Measurements from ENCODE around the gene FBXO15.

FBXO15 gene

GRCh38 chr18:74172697-74173433, 25.2 kb upstream of the FBXO15 start (continued):
- TF ChIP-seq CSRNP3 (CRISPR knock-in tag; IDR thresholded peaks at IDR 0.05) = no peak
- no peak for TF ChIP-seq SNAI2 (CRISPR knock-in tag; IDR thresholded peaks at IDR 0.05)
- no peak for TF ChIP-seq GLIS3 (CRISPR knock-in tag; IDR thresholded peaks at IDR 0.05)
- TF ChIP-seq ZNF565 (CRISPR knock-in tag; conservative IDR thresholded peaks at IDR 0.05; ENCODE audit: low read depth) = no peak
- no peak for TF ChIP-seq ZFP30 (CRISPR knock-in tag; IDR thresholded peaks at IDR 0.05)
- TF ChIP-seq ARNTL (CRISPR knock-in tag; IDR thresholded peaks at IDR 0.05; ENCODE audit: borderline replicate concordance, low read depth) = no peak

GRCh38 chr18:74171910-74172606, 24.4 kb upstream of the FBXO15 start:
- no peak for TF ChIP-seq ZNF565 (CRISPR knock-in tag; conservative IDR thresholded peaks at IDR 0.05; ENCODE audit: low read depth)
- no peak for TF ChIP-seq ZFP30 (CRISPR knock-in tag; IDR thresholded peaks at IDR 0.05)
- no peak for TF ChIP-seq ZNF70 (CRISPR knock-in tag; IDR thresholded peaks at IDR 0.05)
- peak; percentile 65 for ATAC-seq

GRCh38 chr18:74166386-74166785, 18.8 kb upstream of the FBXO15 start:
- no peak for ATAC-seq
- no peak for TF ChIP-seq CREB5 (CRISPR knock-in tag; IDR thresholded peaks at IDR 0.05; ENCODE audit: low read depth)
- TF ChIP-seq ZNF70 (CRISPR knock-in tag; IDR thresholded peaks at IDR 0.05) = no peak
- TF ChIP-seq CSDC2 (CRISPR knock-in tag; IDR thresholded peaks at IDR 0.05) = no peak
- no peak for TF ChIP-seq CSRNP3 (CRISPR knock-in tag; IDR thresholded peaks at IDR 0.05)
- TF ChIP-seq ARNTL (CRISPR knock-in tag; IDR thresholded peaks at IDR 0.05; ENCODE audit: borderline replicate concordance, low read depth) = no peak
- TF ChIP-seq GLIS3 (CRISPR knock-in tag; IDR thresholded peaks at IDR 0.05) = no peak
- no peak for TF ChIP-seq ZC3H10 (CRISPR knock-in tag; IDR thresholded peaks at IDR 0.05)
- no peak for TF ChIP-seq PPARA (CRISPR knock-in tag; IDR thresholded peaks at IDR 0.05; ENCODE audit: borderline replicate concordance)

GRCh38 chr18:74163019-74163660, 15.5 kb upstream of the FBXO15 start:
- TF ChIP-seq PPARA (CRISPR knock-in tag; IDR thresholded peaks at IDR 0.05; ENCODE audit: borderline replicate concordance) (no peak), ISL1 (CRISPR knock-in tag; IDR thresholded peaks at IDR 0.05) (no peak), GLIS3 (CRISPR knock-in tag; IDR thresholded peaks at IDR 0.05) (no peak), ZC3H10 (CRISPR knock-in tag; IDR thresholded peaks at IDR 0.05) (no peak), ZNF70 (CRISPR knock-in tag; IDR thresholded peaks at IDR 0.05) (no peak), CSRNP3 (CRISPR knock-in tag; IDR thresholded peaks at IDR 0.05) (no peak), ZFP30 (CRISPR knock-in tag; IDR thresholded peaks at IDR 0.05) (no peak), OSR1 (CRISPR knock-in tag; IDR thresholded peaks at IDR 0.05) (no peak), TOX (CRISPR knock-in tag; IDR thresholded peaks at IDR 0.05; ENCODE audit: borderline replicate concordance) (no peak), ESRRG (CRISPR knock-in tag; IDR thresholded peaks at IDR 0.05) (no peak), POU6F1 (CRISPR knock-in tag; IDR thresholded peaks at IDR 0.05; ENCODE audit: borderline replicate concordance, low read depth) (no peak)
- no peak for ATAC-seq

All from SK-N-SH treated with all-trans-retinoic acid at 6 μM for 48 hours (cell line).